Caki2 (cell line): ENCODE data around the gene MEIOB. TPM values are rescaled to one million over a fixed set of nuclear protein-coding genes. Genes with fewer than 3 reads are reported as not detected.
"Not testable (repeated sequence)": the region's sequence is repeated elsewhere in the genome, so short reads cannot be mapped to it uniquely, and the experiment has no call there.

Source experiments
- DNase-seq: peaks from one replicate; pipeline ENCODE4 v3.0.0-alpha.2; 2015; ENCODE audit warnings: low read depth
- in situ Hi-C: cut with HindIII; loops from 2 replicates; pipeline ENCODE4 v1.10.0; 2016; ENCODE audit warnings: low sequenced_read_pairs, low pct_unique_long_range_greater_than_20kb, mixed read lengths
- total RNA-seq: library from RNA; depleted of rRNA; stranded (reverse); fragments of >200 nt; shearing (Covaris generic); gene quantifications from 2 replicates; pipeline ENCODE4 v1.2.3, GENCODE V29; 2014; ENCODE audit warnings: low replicate concordance

Gene MEIOB
- total RNA-seq, 1 experiment from 2014 or later: 49.6 TPM

- DNase-seq: no peak
- in situ Hi-C loops: no loop called here
These were observed 12.3 kb upstream of the MEIOB start for GRCh38 chr16:1884155-1884760.

GRCh38 chr16:1881172-1881571 is 9.2 kb upstream of the MEIOB start:
- in situ Hi-C loops, DNase-seq: not testable (repeated sequence)

- no peak for DNase-seq
- in situ Hi-C loops: no loop called here
These were observed 7.5 kb upstream of the MEIOB start for GRCh38 chr16:1879477-1879876.

DNA sequence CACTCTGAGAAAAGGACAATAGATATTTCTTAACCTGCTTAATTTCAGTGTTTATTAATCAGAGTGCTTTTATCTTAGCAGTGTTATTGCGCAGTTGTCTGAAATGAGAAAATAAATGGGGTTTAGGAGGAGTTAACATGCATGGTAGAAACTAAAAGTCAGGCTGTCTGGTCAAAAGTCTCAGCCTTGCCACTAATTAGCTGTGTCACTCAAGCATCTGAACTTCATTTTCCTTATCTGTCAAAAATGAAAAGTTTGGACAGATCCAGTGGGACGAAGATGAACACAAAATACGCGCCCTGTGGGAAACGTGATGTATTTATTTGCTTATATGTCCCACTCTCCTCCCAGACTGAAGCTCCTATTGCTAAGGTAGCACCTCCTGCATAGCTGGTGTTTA is 6.3 kb upstream of the MEIOB start:
- DNase-seq: no peak
- in situ Hi-C loops: no loop called here

DNA sequence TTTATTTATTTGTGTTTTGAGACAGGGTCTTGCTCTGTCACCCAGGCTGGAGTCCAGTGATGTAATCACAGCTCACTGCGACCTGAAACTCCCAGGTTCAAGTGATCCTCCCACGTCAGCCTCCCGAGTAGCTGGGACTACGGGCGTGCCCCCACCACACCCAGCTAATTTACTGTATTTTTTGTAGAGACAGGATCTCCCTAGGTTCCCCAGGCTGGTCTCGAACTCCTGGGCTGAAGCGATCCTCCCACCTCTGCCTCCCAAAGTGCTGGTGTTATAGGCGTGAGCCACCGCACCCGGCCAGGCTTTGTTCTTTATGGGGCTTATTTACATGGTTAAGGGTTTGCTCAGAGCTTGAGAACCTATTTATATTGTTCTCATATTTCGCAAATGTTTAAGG is 5.8 kb upstream of the MEIOB start:
- in situ Hi-C loops: no loop called here
- DNase-seq: no peak

DNA sequence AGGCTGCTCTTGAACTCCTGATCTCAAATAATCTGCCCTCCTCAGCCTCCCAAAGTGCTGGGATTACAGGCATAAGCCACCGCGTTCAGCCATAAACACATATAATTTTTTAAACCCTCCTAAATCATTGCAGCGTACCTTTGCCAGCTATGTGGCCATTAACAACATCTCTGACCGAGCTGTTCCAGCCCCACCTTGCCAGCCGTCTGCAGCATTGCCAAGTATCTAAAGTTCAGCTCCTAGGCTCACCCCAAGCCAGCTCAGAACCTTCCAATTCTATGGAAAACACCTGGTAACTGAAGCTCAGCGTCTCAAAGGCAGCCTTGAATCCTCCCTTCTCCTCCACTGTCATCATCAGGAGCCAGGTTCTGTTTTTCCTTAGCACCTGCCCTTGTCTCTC is 5.1 kb upstream of the MEIOB start:
- no peak for DNase-seq
- in situ Hi-C loops: no loop called here

DNA sequence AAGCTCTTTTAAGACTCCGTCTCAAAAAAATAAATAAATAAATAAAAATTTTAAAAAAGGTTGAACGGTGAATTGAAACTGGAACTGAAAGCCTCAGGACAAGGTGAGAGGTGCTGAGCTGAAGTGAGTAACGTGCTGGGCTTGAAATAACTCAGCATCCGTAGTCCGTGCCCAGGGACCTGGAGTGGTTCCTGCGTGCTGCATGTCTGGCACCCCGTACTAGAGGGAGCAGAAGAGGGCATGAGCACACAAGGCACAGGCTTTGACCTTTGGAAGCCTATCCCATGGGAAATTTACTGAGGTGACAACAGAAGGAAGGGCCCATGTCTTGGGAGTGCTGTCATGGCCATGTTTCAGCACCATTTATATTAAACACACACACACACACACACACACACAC is 4.5 kb upstream of the MEIOB start:
- in situ Hi-C loops: no loop called here
- no peak for DNase-seq

DNA sequence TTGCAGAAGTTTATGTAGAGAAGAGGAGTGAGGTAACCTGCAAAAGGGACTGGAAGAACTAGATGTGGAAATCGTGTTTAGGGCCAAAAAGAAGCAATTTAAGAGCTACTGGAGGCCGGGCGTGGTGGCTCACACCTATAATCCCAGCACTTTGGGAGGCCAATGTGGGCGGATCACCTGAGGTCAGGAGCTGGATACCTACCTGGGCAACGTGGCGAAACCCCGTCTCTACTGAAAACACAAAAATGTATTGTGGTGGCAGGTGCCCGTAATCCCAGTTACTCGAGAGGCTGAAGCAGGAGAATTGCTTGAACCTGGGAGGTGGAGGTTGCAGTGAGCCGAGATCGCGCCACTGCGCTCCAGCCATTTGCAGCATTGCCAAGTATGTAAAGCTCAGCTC is 4.1 kb upstream of the MEIOB start:
- in situ Hi-C loops, DNase-seq: not testable (repeated sequence)

DNA sequence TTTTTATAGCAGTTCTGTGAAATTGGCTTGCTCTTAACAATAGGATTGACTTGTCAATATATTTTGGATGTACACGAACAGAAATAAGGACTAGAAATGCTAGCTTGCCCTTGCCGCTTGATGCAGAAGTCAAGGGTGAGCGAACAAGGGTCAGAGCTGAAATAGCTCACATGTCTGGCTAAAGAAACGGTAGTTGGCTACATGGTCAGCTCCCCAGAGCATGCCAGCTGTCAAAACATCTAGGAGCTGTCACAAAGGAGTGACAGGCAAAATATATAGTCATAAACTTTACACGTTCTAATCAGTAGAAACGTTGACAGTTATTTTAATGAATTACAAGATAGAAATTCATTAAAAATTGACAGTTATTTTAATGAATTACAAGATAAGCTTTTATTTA is 2.9 kb upstream of the MEIOB start:
- DNase-seq: peak; percentile 41
- in situ Hi-C loops: no loop called here

DNA sequence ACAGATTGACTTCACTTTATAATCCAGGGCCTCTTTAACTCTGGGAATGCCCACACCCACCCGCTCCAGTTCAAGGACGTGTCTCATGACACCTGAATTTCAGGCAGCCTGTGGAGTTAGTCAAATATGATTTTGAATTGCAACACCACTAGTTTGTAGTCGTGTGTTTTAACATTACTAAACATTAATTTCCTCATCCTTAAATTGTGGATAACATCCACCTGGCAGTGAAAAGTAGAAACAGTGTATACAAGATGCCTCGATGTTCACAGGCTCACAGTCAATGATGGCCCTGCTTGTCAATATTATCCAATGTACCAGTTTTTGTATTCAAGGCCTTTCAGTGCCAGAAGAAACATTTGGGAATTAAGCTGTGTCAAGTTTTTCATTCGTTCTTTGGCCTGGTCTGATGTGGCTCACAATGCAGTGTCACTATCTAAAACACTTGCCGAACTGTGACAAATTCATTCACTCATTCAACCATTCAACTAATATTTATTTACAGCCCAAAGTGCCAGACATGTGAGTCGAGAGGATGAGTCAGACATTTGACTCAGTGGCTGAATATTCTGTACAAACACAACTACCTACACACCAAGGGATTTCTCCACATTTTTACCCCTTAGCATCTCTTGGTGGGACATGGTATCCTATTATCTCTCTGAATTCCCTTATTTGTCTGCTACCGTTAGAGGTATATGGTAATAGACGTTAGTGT is 1.4 kb downstream of the MEIOB start:
- in situ Hi-C loops: no loop called here
- DNase-seq: peak; percentile 97

DNA sequence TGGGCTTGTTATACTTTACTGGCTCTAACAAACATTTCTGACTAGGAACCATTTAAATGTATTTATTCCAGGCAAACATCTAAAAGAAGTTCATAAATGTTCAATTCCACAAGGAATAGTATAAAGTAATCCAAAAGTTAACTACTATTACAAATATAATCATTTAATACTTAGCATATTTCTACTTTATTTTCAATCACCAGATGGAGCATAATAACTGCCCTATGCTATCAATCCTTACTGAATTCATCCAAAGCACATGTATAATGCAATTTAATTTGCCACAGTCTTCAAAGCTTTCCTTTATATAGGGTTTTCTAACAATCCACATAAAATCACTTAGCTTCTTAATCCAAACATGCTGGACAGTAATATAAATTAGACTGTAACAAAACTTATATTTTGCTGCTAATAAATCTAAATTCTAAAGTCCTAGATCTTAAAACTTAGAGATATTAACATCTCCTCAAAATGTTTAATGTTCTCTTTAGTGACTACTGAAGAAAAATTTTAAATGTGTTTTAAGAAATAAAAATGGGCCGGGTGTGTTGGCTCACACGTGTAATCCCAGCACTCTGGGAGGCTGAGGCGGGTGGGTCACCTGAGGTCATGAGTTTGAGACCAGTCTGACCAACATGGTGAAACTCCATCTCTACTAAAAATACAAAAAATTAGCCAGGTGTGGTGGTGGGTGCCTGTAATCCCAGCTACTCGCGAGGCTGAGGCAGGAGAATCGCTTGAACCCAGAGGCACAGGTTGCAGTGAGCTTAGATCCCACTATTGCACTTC is 5.9 kb downstream of the MEIOB start:
- in situ Hi-C loops: loop anchor here (10.0 kb wide), 1 partner anchor 99 kb away; the partner anchor contains the start of genes RNF151 and RPS2
- DNase-seq: no peak

GRCh38 chr16:1863681-1864460 is 8.1 kb downstream of the MEIOB start:
- peak; percentile 48 for DNase-seq
- in situ Hi-C loops: loop anchor here (10.0 kb wide), 1 partner anchor 101 kb away; the partner anchor contains the start of genes RNF151 and RPS2

DNA sequence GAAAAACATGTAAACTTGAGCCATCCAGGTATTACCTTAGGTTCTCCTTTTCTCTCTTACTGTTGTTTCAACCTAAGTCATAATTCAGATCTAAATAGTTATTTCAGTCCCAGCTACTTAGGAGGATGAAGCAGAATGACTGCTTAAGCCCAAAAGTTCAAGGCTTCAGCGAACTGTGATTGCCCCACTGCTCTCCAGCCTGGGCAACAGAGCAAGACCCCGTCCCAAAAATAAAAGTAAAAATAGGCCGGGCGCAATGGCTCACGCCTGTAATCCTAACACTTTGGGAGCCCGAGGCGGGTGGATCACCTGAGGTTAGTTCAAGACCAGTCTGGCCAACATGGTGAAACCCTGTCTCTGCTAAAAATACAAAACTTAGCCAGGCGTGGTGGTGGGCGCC is 9.6 kb downstream of the MEIOB start:
- no peak for DNase-seq
- in situ Hi-C loops: loop anchor here (10.0 kb wide), 1 partner anchor 102 kb away; the partner anchor contains the start of genes RNF151 and RPS2

GRCh38 chr16:1861730-1862129 is 10.2 kb downstream of the MEIOB start:
- in situ Hi-C loops: loop anchor here (10.0 kb wide), 1 partner anchor 103 kb away; the partner anchor contains the start of genes RNF151 and RPS2
- no peak for DNase-seq

GRCh38 chr16:1859650-1860049 is 12.3 kb downstream of the MEIOB start:
- DNase-seq: no peak
- in situ Hi-C loops: loop anchor here (10.0 kb wide), 1 partner anchor 105 kb away; the partner anchor contains the start of genes RNF151 and RPS2

- in situ Hi-C loops: no loop called here
- no peak for DNase-seq
These were observed 13.6 kb downstream of the MEIOB start for GRCh38 chr16:1858189-1858865.

DNA sequence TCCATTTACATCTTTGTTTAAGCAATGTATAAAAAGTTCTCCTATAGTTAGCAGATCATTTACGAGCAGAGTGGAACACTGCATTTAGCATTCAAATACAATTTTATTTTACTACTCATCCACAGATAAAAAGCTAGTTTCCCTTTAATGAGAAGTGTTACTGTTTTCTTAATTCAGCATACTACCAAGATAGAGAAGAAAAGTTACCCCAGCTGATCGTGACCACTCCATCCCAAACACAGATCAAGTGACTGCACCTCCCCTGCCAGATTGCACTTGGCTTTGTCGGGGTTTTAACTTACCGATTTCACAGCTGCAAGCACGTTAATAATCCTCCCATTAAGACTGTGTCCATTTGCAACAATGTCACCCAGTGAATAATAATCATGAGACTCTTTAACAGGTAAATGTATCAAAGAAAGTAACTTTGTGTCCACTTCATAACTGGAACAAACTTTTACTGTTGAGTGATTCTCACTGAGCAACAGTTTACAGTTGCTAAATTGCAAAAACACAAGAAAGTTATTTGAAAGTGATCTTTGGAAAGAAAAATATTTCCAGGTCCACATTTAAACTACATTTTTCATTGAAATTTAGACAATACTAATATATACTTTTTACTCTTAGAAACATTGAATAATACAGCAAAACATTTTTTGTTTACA is 14.4 kb downstream of the MEIOB start:
- DNase-seq: no peak
- in situ Hi-C loops: no loop called here
